Mesenchymal stem cell (in vitro differentiated cells and primary cell): ENCODE results near the gene SNX27.
A peak's percentile ranks its signal among the peaks of the same experiment; 100 is the strongest.
"Not testable (repeated sequence)": the region's sequence is repeated elsewhere in the genome, so short reads cannot be mapped to it uniquely, and the experiment has no call there.

Source experiments
- DNase-seq: peaks from one replicate; pipeline ENCODE4 v3.0.0-alpha.2; 2013
- H2AFZ ChIP-seq: one replicate; pipeline ENCODE4 v1.6.1; 2013; ENCODE audit warnings: low read depth, mild to moderate bottlenecking, control low read depth, inconsistent platforms, low read length, moderate library complexity
- H2AK5ac ChIP-seq: 2 replicates; pipeline ENCODE4 v1.6.1; 2013; ENCODE audit warnings: low read length, moderate library complexity, mild to moderate bottlenecking, inconsistent platforms; ENCODE audit not compliant: severe bottlenecking
- H2BK120ac ChIP-seq: one replicate; pipeline ENCODE4 v1.6.1; 2013; ENCODE audit warnings: low read depth, mild to moderate bottlenecking, inconsistent platforms, low read length, moderate library complexity
- H2BK12ac ChIP-seq, 2 experiments: one replicate each; pipeline ENCODE4 v1.6.1; 2013; ENCODE audit warnings: inconsistent platforms in 2 of 2, low read length in 2 of 2, mild to moderate bottlenecking in 2 of 2, moderate library complexity in 2 of 2, control low read depth in 1 of 2
- H2BK15ac ChIP-seq: one replicate; pipeline ENCODE4 v1.6.1; 2013; ENCODE audit warnings: mild to moderate bottlenecking, low read depth, inconsistent platforms; ENCODE audit not compliant: poor library complexity, severe bottlenecking
- H2BK5ac ChIP-seq: 2 replicates; pipeline ENCODE4 v1.6.1; 2013; ENCODE audit warnings: low read depth, mild to moderate bottlenecking, low read length, control low read depth, inconsistent platforms; ENCODE audit not compliant: poor library complexity, severe bottlenecking
- H3K14ac ChIP-seq, 2 experiments: one replicate each; pipeline ENCODE4 v1.6.1; 2013; ENCODE audit warnings: inconsistent platforms in 2 of 2, low read length in 2 of 2, control low read depth in 1 of 2, mild to moderate bottlenecking in 1 of 2, moderate library complexity in 1 of 2
- H3K18ac ChIP-seq, 2 experiments: one replicate each; pipeline ENCODE4 v1.6.1; 2013; ENCODE audit warnings: inconsistent platforms in 2 of 2, low read length in 2 of 2, control low read depth in 1 of 2, low read depth in 1 of 2, mild to moderate bottlenecking in 1 of 2
- H3K23ac ChIP-seq, 2 experiments: one replicate each; pipeline ENCODE4 v1.6.1; 2013; ENCODE audit warnings: inconsistent platforms in 2 of 2, low read length in 2 of 2, mild to moderate bottlenecking in 2 of 2, moderate library complexity in 2 of 2, control low read depth in 1 of 2
- H3K27ac ChIP-seq: 2 replicates; pipeline ENCODE4 v1.5.1; 2013; ENCODE audit warnings: mild to moderate bottlenecking, moderate library complexity, low read length, control low read depth, inconsistent platforms; ENCODE audit not compliant: poor library complexity, severe bottlenecking
- H3K27me3 ChIP-seq, 2 experiments: 2 replicates each; pipeline versions ENCODE4 v1.6.1 to v1.7.0; 2013; ENCODE audit warnings: low read length in 2 of 2, mild to moderate bottlenecking in 2 of 2, moderate library complexity in 2 of 2, control low read depth in 1 of 2, inconsistent platforms in 1 of 2; ENCODE audit not compliant: control insufficient read depth in 1 of 2, insufficient read depth in 1 of 2
- H3K36me3 ChIP-seq, 2 experiments: 2 replicates each; pipeline versions ENCODE4 v1.6.1 to v1.7.0; 2013; ENCODE audit warnings: low read length in 2 of 2, control low read depth in 1 of 2, inconsistent platforms in 1 of 2, low read depth in 1 of 2, mild to moderate bottlenecking in 1 of 2; ENCODE audit not compliant: insufficient read depth in 2 of 2, control insufficient read depth in 1 of 2
- H3K4ac ChIP-seq, 2 experiments: one replicate each; pipeline ENCODE4 v1.6.1; 2013; ENCODE audit warnings: inconsistent platforms in 2 of 2, low read length in 2 of 2, mild to moderate bottlenecking in 2 of 2, moderate library complexity in 2 of 2, control low read depth in 1 of 2, low read depth in 1 of 2
- H3K4me1 ChIP-seq: 2 replicates; pipeline ENCODE4 v1.6.1; 2013; ENCODE audit warnings: low read depth, low read length, control low read depth; ENCODE audit not compliant: control insufficient read depth, insufficient read depth
- H3K4me2 ChIP-seq: 2 replicates; pipeline ENCODE4 v1.6.1; 2013; ENCODE audit warnings: low read length, mild to moderate bottlenecking, inconsistent platforms; ENCODE audit not compliant: poor library complexity, severe bottlenecking
- H3K4me3 ChIP-seq, 2 experiments: 2 replicates each; pipeline versions ENCODE4 v1.5.1 to v1.7.0; 2013; ENCODE audit warnings: low read length in 2 of 2, mild to moderate bottlenecking in 2 of 2, control low read depth in 1 of 2, low read depth in 1 of 2; ENCODE audit not compliant: insufficient read depth in 1 of 2
- H3K79me1 ChIP-seq: replicated peaks from 2 replicates; pipeline ENCODE4 v1.6.1; 2013; ENCODE audit warnings: mild to moderate bottlenecking, control low read depth, low read length, inconsistent platforms; ENCODE audit not compliant: poor library complexity, severe bottlenecking
- H3K9ac ChIP-seq: 2 replicates; pipeline ENCODE4 v1.7.0; 2013; ENCODE audit warnings: mild to moderate bottlenecking, low read length, moderate library complexity
- H3K9me3 ChIP-seq: 2 replicates; pipeline ENCODE4 v1.7.0; 2013; ENCODE audit warnings: mild to moderate bottlenecking, low read length; ENCODE audit not compliant: control insufficient read depth
- H4K8ac ChIP-seq: one replicate; pipeline ENCODE4 v1.6.1; 2013; ENCODE audit warnings: inconsistent platforms, mild to moderate bottlenecking, low read length, moderate library complexity
- H4K91ac ChIP-seq: one replicate; pipeline ENCODE4 v1.6.1; 2013; ENCODE audit warnings: mild to moderate bottlenecking, low read length, inconsistent platforms
- WGBS: methylation state at CpG from one replicate; pipeline ENCODE4 v1.1.7; 2013; ENCODE audit warnings: mixed read lengths; 5-methylcytosine and 5-hydroxymethylcytosine counted together

SNX27 gene

DNA sequence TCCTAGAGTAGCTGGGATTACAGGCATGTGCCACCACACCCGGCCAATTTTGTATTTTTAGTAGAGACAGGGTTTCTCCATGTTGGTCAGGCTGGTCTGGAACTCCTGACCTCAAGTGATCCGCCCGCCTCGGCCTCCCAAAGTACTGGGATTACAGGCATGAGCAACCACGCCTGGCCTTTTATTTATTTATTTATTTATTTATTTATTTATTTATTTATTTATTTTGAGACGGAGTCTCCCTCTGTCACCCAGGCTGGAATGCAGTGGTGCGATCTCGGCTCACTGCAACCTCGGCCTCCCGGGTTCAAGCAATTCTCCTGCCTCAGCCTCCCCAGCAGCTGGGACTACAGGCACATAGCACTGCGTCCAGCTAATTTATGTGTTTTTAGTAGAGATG, 31.2 kb downstream of the SNX27 start:
- not testable (repeated sequence) for DNase-seq, H2BK15ac ChIP-seq, H2BK5ac ChIP-seq, H3K9me3 ChIP-seq, H3K36me3 ChIP-seq, H2BK120ac ChIP-seq, H2AK5ac ChIP-seq, H3K27ac ChIP-seq, H3K18ac ChIP-seq, H3K4ac ChIP-seq, H3K14ac ChIP-seq, H4K8ac ChIP-seq, H3K23ac ChIP-seq, H3K27me3 ChIP-seq, H2AFZ ChIP-seq, H3K9ac ChIP-seq, H4K91ac ChIP-seq, H3K4me3 ChIP-seq, H3K79me1 ChIP-seq, H3K4me2 ChIP-seq, H2BK12ac ChIP-seq, H3K4me1 ChIP-seq
- WGBS, result 97% methylated on average over 7 of the region's 11 CpGs

- H2BK15ac ChIP-seq, result no peak overlapping the region
- H4K91ac ChIP-seq, result no peak overlapping the region
- H3K4ac ChIP-seq, result no peak overlapping the region
- H3K18ac ChIP-seq, result no peak overlapping the region
- H3K9ac ChIP-seq, result no peak overlapping the region
- no peak overlapping the region for H3K14ac ChIP-seq
- no peak overlapping the region for H4K8ac ChIP-seq
- H3K79me1 ChIP-seq, result peaks cover 4% of the 10 kb centered on the region
- 100% methylated on average over 1 of the region's 2 CpGs for WGBS
- no peak overlapping the region for H2BK5ac ChIP-seq
- H2BK12ac ChIP-seq, result no peak overlapping the region
- H2AFZ ChIP-seq, result no peak overlapping the region
- no peak overlapping the region for H2AK5ac ChIP-seq
- H3K9me3 ChIP-seq, result no peaks in the 10 kb centered on the region
- no peak overlapping the region for H3K4me2 ChIP-seq
- no peaks in the 10 kb centered on the region for H3K4me1 ChIP-seq
- H2BK120ac ChIP-seq, result no peak overlapping the region
- peaks cover 0 to 6% of the 10 kb centered on the region in 2 experiments for H3K36me3 ChIP-seq
- no peak overlapping the region for H3K4me3 ChIP-seq
- H3K23ac ChIP-seq, result no peak overlapping the region
- H3K27ac ChIP-seq, result no peak overlapping the region
- DNase-seq, result no peak
- H3K27me3 ChIP-seq, result no peaks in the 10 kb centered on the region
Measured at GRCh38 chr1:151644001-151644400, 32.2 kb downstream of the SNX27 start.

- Histone ChIP-seq H2BK5ac (no peak overlapping the region), H3K36me3 (peaks cover 5 to 8% of the 10 kb centered on the region in 2 experiments), H4K91ac (no peak overlapping the region), H3K9me3 (no peaks in the 10 kb centered on the region), H3K4me3 (no peak overlapping the region), H2BK15ac (no peak overlapping the region), H3K79me1 (peaks cover 30% of the 10 kb centered on the region), H3K27me3 (no peaks in the 10 kb centered on the region), H2AFZ (no peak overlapping the region), H3K4me1 (no peaks in the 10 kb centered on the region), H4K8ac (no peak overlapping the region), H3K23ac (no peak overlapping the region), H3K14ac (no peak overlapping the region), H2AK5ac (no peak overlapping the region), H3K9ac (no peak overlapping the region), H3K18ac (no peak overlapping the region), H3K4ac (no peak overlapping the region), H3K27ac (no peak overlapping the region), H2BK120ac (no peak overlapping the region), H2BK12ac (no peak overlapping the region), H3K4me2 (no peak overlapping the region)
- peak; percentile 88 for DNase-seq
- WGBS, result 60% methylated on average over 1 of the region's 1 CpG
Measured at GRCh38 chr1:151653397-151653796, 41.5 kb downstream of the SNX27 start.

GRCh38 chr1:151655371-151655770, 43.5 kb downstream of the SNX27 start:
- Histone ChIP-seq H3K27ac (no peak overlapping the region), H4K8ac (no peak overlapping the region), H3K14ac (no peak overlapping the region), H3K36me3 (peaks cover 3 to 24% of the 10 kb centered on the region in 2 experiments), H3K4me1 (no peaks in the 10 kb centered on the region), H3K4me2 (no peak overlapping the region), H3K79me1 (peaks cover 20% of the 10 kb centered on the region), H2BK12ac (no peak overlapping the region), H3K27me3 (no peaks in the 10 kb centered on the region), H3K9ac (no peak overlapping the region), H2BK120ac (no peak overlapping the region), H3K9me3 (no peaks in the 10 kb centered on the region), H2BK15ac (no peak overlapping the region), H2AFZ (no peak overlapping the region), H3K4me3 (no peak overlapping the region), H3K4ac (peak overlapping the region in 1 of 2 experiments; percentile 26), H2AK5ac (no peak overlapping the region), H2BK5ac (no peak overlapping the region), H4K91ac (peak overlapping the region; percentile 15), H3K23ac (no peak overlapping the region), H3K18ac (peak overlapping the region in 1 of 2 experiments; percentile 34)
- DNase-seq, result no peak
- WGBS, result 73% methylated on average over 3 of the region's 3 CpGs
